T-cell (primary cell): Measurements from ENCODE around the gene PIK3CD. TPM values are rescaled to one million over a fixed set of nuclear protein-coding genes. Genes with fewer than 3 reads are reported as not detected.
A peak's percentile ranks its signal among the peaks of the same experiment; 100 is the strongest.

ENCODE experiments used
- ATAC-seq, 4 experiments: fragments of 200-7000 bp in 3 of 4; fragments of 150-1000 bp in 1 of 4; cut with Tn5 transposase; replicated peaks in 1 of 4; 1 replicate in 3 of 4; 2 replicates in 1 of 4; pipeline ENCODE4 v1.10.0; 2021; ENCODE audit warnings: moderate library complexity in 3 of 4, mild to moderate bottlenecking in 2 of 4, moderate number of reproducible peaks in 1 of 4
- CTCF ChIA-PET, 2 donors: fragments of 300-600 bp; sonication (Branson Sonifier 250); formaldehyde crosslinking; loops; one replicate each; lab custom pipeline; 2022; ENCODE audit warnings: antibody characterized with exemption in 2 of 2; lab: Charles Lee
- POLR2A ChIA-PET, 2 donors: fragments of 300-600 bp; sonication (Branson Sonifier 250); formaldehyde crosslinking; loops; one replicate each; lab custom pipeline; 2022; ENCODE audit warnings: antibody characterized with exemption in 2 of 2; lab: Charles Lee
- DNase-seq, 35 experiments: peaks; one replicate each; pipeline versions ENCODE4 v3.0.0 to v3.0.0-alpha.2; 2013 to 2023
- H3K27ac ChIP-seq: one replicate; pipeline ENCODE4 v1.5.1; 2013; ENCODE audit warnings: low read length
- H3K27me3 ChIP-seq, 2 experiments: replicated peaks in 1 of 2; 1 replicate in 1 of 2; 2 replicates in 1 of 2; pipeline versions ENCODE4 v1.6.1 to v1.7.0; 2013; ENCODE audit warnings: low read length in 1 of 2, mixed read lengths in 1 of 2; ENCODE audit not compliant: control insufficient read depth in 2 of 2, insufficient read depth in 2 of 2; ENCODE audit errors: extremely low read depth in 1 of 2
- H3K36me3 ChIP-seq, 2 donors: 1 replicate in 1 of 2; 2 replicates in 1 of 2; pipeline versions ENCODE4 v1.6.1 to v1.7.0; 2013; ENCODE audit warnings: low read length in 1 of 2; ENCODE audit not compliant: control insufficient read depth in 2 of 2, insufficient read depth in 1 of 2; ENCODE audit errors: extremely low read depth in 1 of 2
- H3K4me1 ChIP-seq, 2 experiments: 1 replicate in 1 of 2; 2 replicates in 1 of 2; pipeline versions ENCODE4 v1.6.1 to v1.7.0; 2013; ENCODE audit warnings: low read length in 2 of 2, mixed read lengths in 1 of 2; ENCODE audit not compliant: insufficient read depth in 2 of 2, control insufficient read depth in 1 of 2; ENCODE audit errors: extremely low read depth in 1 of 2
- H3K4me3 ChIP-seq, 2 donors: 1 replicate in 1 of 2; 2 replicates in 1 of 2; pipeline versions ENCODE4 v1.5.1 to v1.7.0; 2013; ENCODE audit warnings: mild to moderate bottlenecking in 2 of 2, low read length in 1 of 2, moderate library complexity in 1 of 2; ENCODE audit not compliant: control insufficient read depth in 1 of 2; ENCODE audit errors: extremely low read depth in 1 of 2
- H3K9me3 ChIP-seq: 2 replicates; pipeline ENCODE4 v1.7.0; 2013
- H3K27ac Mint-ChIP-seq, 2 donors: one replicate each; pipeline ENCODE4 v1.8.0; 2020 to 2021; ENCODE audit warnings: mild to moderate bottlenecking in 2 of 2, mixed read lengths in 2 of 2
- H3K27me3 Mint-ChIP-seq, 2 donors: one replicate each; pipeline ENCODE4 v1.8.0; 2021 to 2022; ENCODE audit warnings: mixed read lengths in 2 of 2
- H3K36me3 Mint-ChIP-seq: one replicate; pipeline ENCODE4 v1.8.0; 2021; ENCODE audit warnings: mixed read lengths
- H3K4me1 Mint-ChIP-seq, 3 donors: one replicate each; pipeline ENCODE4 v1.8.0; 2020 to 2022; ENCODE audit warnings: mixed read lengths in 3 of 3, mild to moderate bottlenecking in 1 of 3
- H3K4me3 Mint-ChIP-seq, 3 donors: one replicate each; pipeline ENCODE4 v1.8.0; 2020 to 2022; ENCODE audit warnings: mild to moderate bottlenecking in 3 of 3, mixed read lengths in 3 of 3, moderate library complexity in 3 of 3
- H3K9me3 Mint-ChIP-seq, 3 donors: one replicate each; pipeline ENCODE4 v1.8.0; 2020 to 2022; ENCODE audit warnings: mixed read lengths in 3 of 3
- WGBS: methylation state at CpG from one replicate; pipeline ENCODE4 v1.1.5; 2013; ENCODE audit warnings: missing lambda C conversion rate; ENCODE audit not compliant: insufficient coverage; 5-methylcytosine and 5-hydroxymethylcytosine counted together
- total RNA-seq, 35 experiments: library from RNA in 6 of 35; stranded (reverse) in 6 of 35; fragments of 120-200 nt in 1 of 35; gene quantifications; one replicate each; pipeline versions ENCODE4 v1.2.1 to v1.2.4 and lab custom pipeline; 2013 to 2026

PIK3CD gene
- 100 to 1,000 TPM; 246 to 313 (median 280) TPM for total RNA-seq
- 132 TPM for total RNA-seq (2013)
- total RNA-seq (lab: John Stamatoyannopoulos, UW): 143 to 643 (median 455) reads per million in 29 experiments

DNA sequence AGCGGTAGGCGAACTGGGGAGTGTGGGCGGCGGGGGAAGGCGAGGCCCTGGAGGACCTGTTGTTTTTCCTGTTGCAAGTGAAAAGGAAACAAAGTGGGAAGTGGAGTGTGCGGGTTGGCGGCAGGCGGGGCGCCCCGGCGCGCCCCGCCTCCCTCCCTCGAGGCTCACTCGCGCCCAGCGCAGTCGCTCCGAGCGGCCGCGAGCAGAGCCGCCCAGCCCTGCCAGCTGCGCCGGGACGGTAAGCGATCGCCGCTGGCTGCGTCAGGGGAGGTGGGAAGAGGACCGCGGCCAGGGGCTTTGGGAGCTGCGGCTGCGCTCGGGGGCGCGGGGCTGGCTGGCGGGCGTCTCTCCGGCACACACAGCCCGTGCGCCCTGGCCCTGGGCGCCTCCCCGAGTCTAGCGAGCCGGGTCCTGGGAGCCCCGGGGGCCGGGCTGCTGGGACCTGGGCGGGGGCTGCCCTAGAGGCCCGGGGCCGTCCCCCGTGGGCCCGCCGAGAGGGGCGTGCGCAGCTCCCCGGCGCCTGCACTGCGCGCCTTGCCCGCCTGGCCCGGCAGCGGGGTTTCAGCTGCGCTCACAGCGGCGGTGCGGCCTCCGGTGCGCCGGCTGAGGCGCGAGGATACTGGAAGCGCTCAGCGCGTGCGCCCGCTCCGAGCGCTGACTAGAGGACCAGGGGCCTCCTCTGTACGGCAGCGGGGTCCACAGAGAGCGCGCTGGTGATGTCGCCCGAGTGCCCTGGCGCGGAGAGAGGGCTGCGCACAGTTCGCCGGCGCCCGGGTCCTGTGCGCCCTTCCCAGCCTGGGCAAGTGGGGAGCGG, at the start of gene PIK3CD:
Gene PIK3CD (plus strand): TSS at position 167 of the 814 bp plus-strand sequence. CDS start 58,725 bp downstream, outside the sequence.
- peak within 1 kb of the TSS; percentile 70 to 82 for H3K4me3 ChIP-seq
- Mint-ChIP-seq H3K9me3 (no peaks in the 10 kb centered on the region), H3K36me3 (no peaks in the 10 kb centered on the region), H3K27ac (peak within 1 kb of the TSS; percentile 98 to 99), H3K4me1 (peaks cover 73 to 76% (median 73%) of the 10 kb centered on the region in 3 donors), H3K4me3 (peak within 1 kb of the TSS; percentile 97 to 100 (median 100)), H3K27me3 (no peaks in the 10 kb centered on the region)
- H3K27ac ChIP-seq: peak within 1 kb of the TSS; percentile 58
- ATAC-seq: peak; percentile 34 to 55 (median 50)
- no peaks in the 10 kb centered on the region for H3K36me3 ChIP-seq
- H3K9me3 ChIP-seq: no peaks in the 10 kb centered on the region
- peaks cover 6 to 77% of the 10 kb centered on the region in 2 experiments for H3K4me1 ChIP-seq
- WGBS: under 1% methylated on average over 85 of the region's 94 CpGs
- H3K27me3 ChIP-seq: no peaks in the 10 kb centered on the region
- DNase-seq: peak in 23 of 35 experiments; percentile 3 to 66 (median 43)
- CTCF ChIA-PET: interaction anchor here in 1 of 2 donors (0.6 to 5.6 kb wide), 7 partner anchors 13 to 134 kb away, joined by 3 to 60 read pairs (median 9); no protein-coding TSS in a partner anchor
- POLR2A ChIA-PET: interaction anchor here in 1 of 2 donors (0.6 to 0.7 kb wide), 3 partner anchors 21 to 225 kb away, joined by 3 to 10 read pairs (median 4); no protein-coding TSS in a partner anchor

DNA sequence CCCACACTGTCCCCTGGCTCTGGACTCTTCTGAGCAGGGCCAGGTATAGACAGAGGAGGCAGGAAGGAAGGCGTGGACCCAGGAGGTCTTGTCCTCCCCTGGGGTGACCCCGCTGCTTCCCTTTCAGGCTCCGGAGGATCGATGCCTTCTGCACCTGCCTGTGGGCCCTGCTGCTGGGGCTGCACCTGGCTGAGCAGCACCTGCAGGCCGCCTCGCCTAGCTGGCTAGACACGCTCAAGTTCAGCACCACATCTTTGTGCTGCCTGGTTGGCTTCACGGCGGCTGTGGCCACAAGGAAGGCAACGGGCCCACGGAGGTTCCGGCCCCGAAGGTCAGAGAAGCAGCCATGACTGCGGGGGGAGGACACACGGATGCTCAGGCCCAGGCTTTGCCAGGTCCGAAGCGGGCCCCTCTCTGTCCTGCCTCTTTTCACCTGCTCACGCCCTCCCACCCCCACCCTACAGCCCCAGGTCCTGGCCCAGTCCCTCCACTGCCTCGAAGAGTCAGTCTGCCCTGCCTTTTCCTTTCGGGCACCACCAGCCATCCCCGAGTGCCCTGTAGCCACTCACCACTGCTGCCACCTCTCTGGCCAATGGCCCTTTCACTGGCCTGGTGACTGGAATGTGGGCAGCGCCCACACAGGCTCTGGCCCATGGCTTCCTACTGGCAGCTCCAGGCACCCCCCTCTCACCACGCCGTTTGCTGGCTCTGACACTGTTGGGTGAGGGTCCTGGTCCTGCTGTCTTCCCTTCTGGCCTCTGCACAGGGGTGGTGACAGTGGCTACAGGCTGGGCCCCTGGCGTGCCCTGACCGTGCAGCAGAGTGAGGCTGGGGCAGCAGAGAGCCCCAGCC, 49.4 kb upstream of the PIK3CD start:
- no peaks in the 10 kb centered on the region for H3K4me1 Mint-ChIP-seq
- ChIA-PET CTCF (no interaction called here), POLR2A (no interaction called here)
- WGBS: 95% methylated on average over 25 of the region's 26 CpGs
- H3K36me3 Mint-ChIP-seq: peaks cover 16% of the 10 kb centered on the region
- H3K9me3 Mint-ChIP-seq: no peaks in the 10 kb centered on the region
- no peak for ATAC-seq
- H3K27ac ChIP-seq: no peak overlapping the region
- peaks cover 23 to 26% of the 10 kb centered on the region in 2 donors for H3K36me3 ChIP-seq
- H3K27me3 ChIP-seq: no peaks in the 10 kb centered on the region
- H3K4me1 ChIP-seq: no peaks in the 10 kb centered on the region
- no peaks in the 10 kb centered on the region for H3K9me3 ChIP-seq
- H3K4me3 Mint-ChIP-seq: no peak overlapping the region
- no peak overlapping the region for H3K4me3 ChIP-seq
- H3K27ac Mint-ChIP-seq: no peak overlapping the region
- no peaks in the 10 kb centered on the region for H3K27me3 Mint-ChIP-seq
- no peak for DNase-seq

- no peaks in the 10 kb centered on the region for H3K27me3 Mint-ChIP-seq
- no peaks in the 10 kb centered on the region for H3K9me3 Mint-ChIP-seq
- ATAC-seq (no peak), DNase-seq (no peak)
- Histone ChIP-seq H3K4me3 (no peak overlapping the region), H3K9me3 (no peaks in the 10 kb centered on the region), H3K36me3 (peaks cover 23 to 25% of the 10 kb centered on the region in 2 donors), H3K27me3 (no peaks in the 10 kb centered on the region), H3K4me1 (no peaks in the 10 kb centered on the region), H3K27ac (no peak overlapping the region)
- no peak overlapping the region for H3K27ac Mint-ChIP-seq
- ChIA-PET CTCF (no interaction called here), POLR2A (interaction anchor here in 1 of 2 donors (1.4 kb wide), 1 partner anchor 10 kb away, joined by 3 read pairs; no protein-coding TSS in a partner anchor)
- 94% methylated on average over 9 of the region's 9 CpGs for WGBS
- H3K4me1 Mint-ChIP-seq: no peaks in the 10 kb centered on the region
- no peak overlapping the region for H3K4me3 Mint-ChIP-seq
- peaks cover 16% of the 10 kb centered on the region for H3K36me3 Mint-ChIP-seq
These were observed 48.8 kb upstream of the PIK3CD start for GRCh38 chr1:9602794-9603167.

DNA sequence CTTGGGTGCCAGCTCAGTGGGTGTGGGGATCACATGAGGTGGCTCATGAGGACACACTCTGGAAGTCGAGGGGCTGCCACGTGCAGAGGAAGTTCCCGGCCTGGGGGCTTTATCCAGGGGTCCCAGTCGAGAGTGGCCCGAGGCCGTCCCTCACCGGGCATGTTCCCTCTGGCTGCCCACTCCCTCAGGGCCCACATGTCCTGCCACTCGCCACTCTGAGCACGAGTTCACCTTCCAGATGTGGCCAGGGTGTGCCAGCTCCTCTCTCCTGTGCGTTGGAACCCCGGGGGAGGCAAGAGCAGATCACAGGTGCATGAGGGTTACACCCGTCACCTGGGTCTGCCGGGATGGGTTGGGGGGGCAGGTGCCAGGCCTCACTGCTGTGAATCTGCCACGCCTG, 48.2 kb upstream of the PIK3CD start:
- CTCF ChIA-PET: no interaction called here
- H3K4me3 Mint-ChIP-seq: no peak overlapping the region
- no peaks in the 10 kb centered on the region for H3K27me3 Mint-ChIP-seq
- H3K36me3 Mint-ChIP-seq: peaks cover 13% of the 10 kb centered on the region
- no peaks in the 10 kb centered on the region for H3K4me1 ChIP-seq
- H3K27ac ChIP-seq: no peak overlapping the region
- ATAC-seq (no peak), DNase-seq (no peak)
- H3K9me3 ChIP-seq: no peaks in the 10 kb centered on the region
- WGBS: 100% methylated on average over 11 of the region's 14 CpGs
- H3K9me3 Mint-ChIP-seq: no peaks in the 10 kb centered on the region
- peaks cover 20 to 24% of the 10 kb centered on the region in 2 donors for H3K36me3 ChIP-seq
- H3K4me1 Mint-ChIP-seq: no peaks in the 10 kb centered on the region
- H3K27me3 ChIP-seq: no peaks in the 10 kb centered on the region
- POLR2A ChIA-PET: interaction anchor here in 1 of 2 donors (1.4 kb wide), 1 partner anchor 9 kb away, joined by 3 read pairs; no protein-coding TSS in a partner anchor
- no peak overlapping the region for H3K27ac Mint-ChIP-seq
- H3K4me3 ChIP-seq: no peak overlapping the region

DNA sequence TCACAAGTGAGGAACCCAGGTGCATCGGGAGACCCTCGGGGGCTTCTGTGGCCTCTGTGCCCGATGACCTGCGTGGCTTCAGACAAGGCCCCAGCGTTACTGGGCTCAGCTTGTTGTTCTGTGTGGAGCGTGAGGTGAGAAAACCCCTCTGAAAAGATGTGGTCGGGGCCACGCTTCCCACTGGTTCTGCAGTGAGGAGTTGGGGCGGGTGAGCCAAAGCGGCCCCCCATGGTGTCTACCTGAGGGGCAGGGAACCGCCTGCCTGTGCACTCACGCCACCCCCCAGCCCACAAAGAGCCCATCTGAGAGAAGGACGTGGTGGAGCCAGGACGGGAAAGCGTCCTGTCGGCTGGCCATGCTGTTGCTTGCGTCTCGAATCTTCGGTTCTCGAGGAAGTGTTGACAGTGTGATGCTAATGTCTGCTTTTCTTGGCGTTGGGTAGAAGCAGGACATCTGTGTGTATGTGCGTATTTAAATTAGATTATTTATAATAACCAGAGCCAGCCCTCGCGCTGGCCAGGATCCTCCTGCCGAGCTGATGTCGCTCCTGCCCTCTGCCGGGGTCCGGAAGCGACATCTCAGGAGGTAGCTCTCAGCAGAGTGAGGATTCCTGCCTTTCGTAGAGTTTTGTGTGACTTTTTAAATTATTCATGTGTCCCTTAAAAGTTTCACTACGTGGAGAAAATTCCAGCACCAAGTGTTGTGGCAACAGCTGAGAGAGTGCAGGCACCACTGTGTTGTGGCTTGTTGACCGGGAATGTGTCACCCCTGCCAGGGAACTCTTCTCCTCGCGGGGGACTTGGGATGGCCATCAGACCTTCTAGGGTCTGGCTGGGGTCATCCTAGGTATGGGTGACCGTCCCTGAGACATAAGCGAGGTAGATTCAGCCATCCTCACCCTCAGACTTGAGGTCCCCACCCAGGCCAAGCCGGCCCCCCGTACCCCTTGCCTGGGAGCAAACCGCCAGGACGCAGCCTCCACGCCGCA, 47.5 kb upstream of the PIK3CD start:
- ATAC-seq: no peak
- Mint-ChIP-seq H3K4me3 (no peak overlapping the region), H3K4me1 (no peaks in the 10 kb centered on the region), H3K27me3 (no peaks in the 10 kb centered on the region), H3K27ac (no peak overlapping the region), H3K9me3 (no peaks in the 10 kb centered on the region), H3K36me3 (peaks cover 13% of the 10 kb centered on the region)
- POLR2A ChIA-PET: interaction anchor here in 1 of 2 donors (1.4 kb wide), 1 partner anchor 8 kb away, joined by 3 read pairs; no protein-coding TSS in a partner anchor
- Histone ChIP-seq H3K4me1 (no peaks in the 10 kb centered on the region), H3K4me3 (no peak overlapping the region), H3K27me3 (no peaks in the 10 kb centered on the region), H3K9me3 (no peaks in the 10 kb centered on the region), H3K27ac (no peak overlapping the region), H3K36me3 (peaks cover 18 to 24% of the 10 kb centered on the region in 2 donors)
- CTCF ChIA-PET: no interaction called here
- 91% methylated on average over 24 of the region's 42 CpGs for WGBS
- DNase-seq: no peak
